GM12878 (cell line): ENCODE measurements around the gene DACH1.

Experiments used
- POLR2AphosphoS5 ChIP-seq: IDR thresholded peaks from 2 replicates; pipeline ENCODE4 v1.6.1; 2011; ENCODE audit warnings: mild to moderate bottlenecking, low read length, inconsistent platforms
- TARDBP ChIP-seq: IDR thresholded peaks from 2 replicates; pipeline ENCODE4 v1.6.1; 2016; ENCODE audit warnings: borderline replicate concordance

DNA sequence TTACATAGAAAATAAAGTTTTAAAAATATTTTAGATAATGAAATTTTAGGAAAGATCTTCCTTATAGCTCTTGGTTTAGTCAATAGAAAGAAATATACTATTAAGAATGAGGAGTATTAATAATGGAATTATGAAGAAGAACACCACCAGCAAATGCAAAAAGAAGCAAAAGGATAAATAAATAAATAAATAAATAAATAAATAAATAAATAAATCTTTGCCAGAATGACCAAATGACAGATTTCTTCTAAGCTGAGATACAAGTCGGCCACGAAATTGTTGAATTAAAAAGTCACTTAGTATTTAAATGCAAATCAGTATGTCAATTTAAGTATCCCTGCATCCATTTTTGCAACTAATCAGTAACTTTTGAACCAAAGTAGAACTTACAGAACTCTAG is 95.9 kb downstream of the DACH1 start:
- TF ChIP-seq TARDBP (no peak), POLR2AphosphoS5 (no peak)
